Measurements from ENCODE around the gene SLC10A3.

GRCh38 chrX:154505734-154506133, 15.3 kb upstream of the SLC10A3 start:
- TF ChIP-seq EZH2 (IDR thresholded peaks at IDR 0.05): no peak
- TF ChIP-seq POLR2AphosphoS5 (IDR thresholded peaks at IDR 0.05; ENCODE audit: borderline replicate concordance, low read depth, low read length): no peak
- no peak for TF ChIP-seq FOXP2 (optimal IDR thresholded peaks at IDR 0.05; ENCODE audit: control extremely low read depth, extremely low read length, insufficient read depth)

All from SK-N-MC (cell line).